Right forelimb (tissue), 1 donor: ENCODE data around the gene KRT83.

ENCODE experiments used
- DNase-seq: peaks from one replicate; pipeline ENCODE4 v3.0.0-alpha.2; 2018

Gene KRT83

GRCh38 chr12:52320784-52321400 is at the start of gene KRT83:
Gene KRT83 (minus strand): TSS chr12:52321398. CDS start chr12:52321335, 63 bp downstream.
- no peak for DNase-seq

- DNase-seq = no peak
Measured at GRCh38 chr12:52369809-52370208, 48.6 kb upstream of the KRT83 start.

- DNase-seq = no peak
Measured at GRCh38 chr12:52369211-52369610, 48.0 kb upstream of the KRT83 start.

GRCh38 chr12:52368508-52368907 is 47.3 kb upstream of the KRT83 start:
- DNase-seq = no peak

- DNase-seq = no peak
Measured at GRCh38 chr12:52367876-52368275, 46.7 kb upstream of the KRT83 start.

- DNase-seq = no peak
Measured at GRCh38 chr12:52366738-52367485, 45.7 kb upstream of the KRT83 start, which contains the start of gene KRT85. Gene KRT85 (minus strand): TSS chr12:52367481. CDS start chr12:52367405, 76 bp downstream.

- no peak for DNase-seq
Measured at GRCh38 chr12:52364901-52365489, 43.8 kb upstream of the KRT83 start.

GRCh38 chr12:52364061-52364460 is 42.9 kb upstream of the KRT83 start:
- DNase-seq = no peak

GRCh38 chr12:52363111-52363679 is 42.0 kb upstream of the KRT83 start:
- DNase-seq = no peak

- no peak for DNase-seq
Measured at GRCh38 chr12:52362118-52362726, 41.0 kb upstream of the KRT83 start.

GRCh38 chr12:52361553-52361952 is 40.4 kb upstream of the KRT83 start:
- DNase-seq = no peak

- DNase-seq = no peak
Measured at GRCh38 chr12:52360663-52361271, 39.6 kb upstream of the KRT83 start.

- no peak for DNase-seq
Measured at GRCh38 chr12:52360106-52360662, 39.0 kb upstream of the KRT83 start.

- no peak for DNase-seq
Measured at GRCh38 chr12:52359621-52360061, 38.4 kb upstream of the KRT83 start.

GRCh38 chr12:52358575-52359350 is 37.6 kb upstream of the KRT83 start:
- DNase-seq = peak; percentile 22

GRCh38 chr12:52356762-52357580 is 35.8 kb upstream of the KRT83 start:
- peak; percentile 13 for DNase-seq

- peak; percentile 32 for DNase-seq
Measured at GRCh38 chr12:52356031-52356761, 35.0 kb upstream of the KRT83 start.

GRCh38 chr12:52355176-52355575 is 34.0 kb upstream of the KRT83 start:
- DNase-seq = peak; percentile 3

- peak; percentile 46 for DNase-seq
Measured at GRCh38 chr12:52354200-52354599, 33.0 kb upstream of the KRT83 start.

GRCh38 chr12:52353766-52354165 is 32.6 kb upstream of the KRT83 start:
- DNase-seq = peak; percentile 23
